ENCODE data around the gene COPS7B. TPM values are rescaled to one million over a fixed set of nuclear protein-coding genes. Genes with fewer than 3 reads are reported as not detected.

COPS7B gene
- total and polyA plus RNA-seq, 2 experiments from 2014 or later = 15.9 to 30.8 TPM

DNA sequence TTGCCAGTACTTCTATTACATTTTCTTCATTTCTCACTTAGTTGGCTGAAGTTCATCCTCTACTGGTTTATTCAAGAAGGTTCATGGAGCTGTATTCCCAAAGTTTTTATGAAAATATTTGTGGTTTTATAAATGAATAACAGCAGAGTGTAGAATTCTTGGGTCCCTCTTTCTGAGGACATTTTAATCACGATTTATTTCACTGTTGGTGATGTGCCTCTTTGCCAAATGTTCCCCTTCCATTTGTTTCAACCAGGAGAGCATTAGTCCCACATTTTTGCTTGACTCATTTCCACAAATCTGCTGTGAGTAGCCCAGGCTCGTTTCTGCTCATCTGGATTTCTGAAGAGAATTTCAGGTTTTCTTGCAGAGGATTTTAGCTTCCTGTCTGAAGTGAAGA, 20.8 kb downstream of the COPS7B start:
- Histone ChIP-seq H3K4me2 (no peak overlapping the region), H3K36me3 (replicated peaks; ENCODE audit: insufficient read depth, low read depth) (no peaks in the 10 kb centered on the region), H3K27me3 (no peaks in the 10 kb centered on the region), H3K9me3 (ENCODE audit: low read depth) (no peaks in the 10 kb centered on the region), H3K27ac (no peak overlapping the region), H3K4me1 (ENCODE audit: insufficient read depth) (no peaks in the 10 kb centered on the region), H3K9me2 (replicated peaks; ENCODE audit: insufficient read depth) (no peaks in the 10 kb centered on the region), H2AFZ (no peak overlapping the region), H4K20me1 (ENCODE audit: insufficient read depth, poor library complexity, severe bottlenecking) (no peaks in the 10 kb centered on the region), H3K79me2 (no peaks in the 10 kb centered on the region), H3K4me3 (no peak overlapping the region)
- TF ChIP-seq EZH2 (IDR thresholded peaks at IDR 0.05; ENCODE audit: borderline replicate concordance) (no peak), EZH2phosphoT487 (IDR thresholded peaks at IDR 0.05; ENCODE audit: low read depth, severe bottlenecking, unreplicated experiment) (no peak)
- TF ChIP-seq, protein P1, sequence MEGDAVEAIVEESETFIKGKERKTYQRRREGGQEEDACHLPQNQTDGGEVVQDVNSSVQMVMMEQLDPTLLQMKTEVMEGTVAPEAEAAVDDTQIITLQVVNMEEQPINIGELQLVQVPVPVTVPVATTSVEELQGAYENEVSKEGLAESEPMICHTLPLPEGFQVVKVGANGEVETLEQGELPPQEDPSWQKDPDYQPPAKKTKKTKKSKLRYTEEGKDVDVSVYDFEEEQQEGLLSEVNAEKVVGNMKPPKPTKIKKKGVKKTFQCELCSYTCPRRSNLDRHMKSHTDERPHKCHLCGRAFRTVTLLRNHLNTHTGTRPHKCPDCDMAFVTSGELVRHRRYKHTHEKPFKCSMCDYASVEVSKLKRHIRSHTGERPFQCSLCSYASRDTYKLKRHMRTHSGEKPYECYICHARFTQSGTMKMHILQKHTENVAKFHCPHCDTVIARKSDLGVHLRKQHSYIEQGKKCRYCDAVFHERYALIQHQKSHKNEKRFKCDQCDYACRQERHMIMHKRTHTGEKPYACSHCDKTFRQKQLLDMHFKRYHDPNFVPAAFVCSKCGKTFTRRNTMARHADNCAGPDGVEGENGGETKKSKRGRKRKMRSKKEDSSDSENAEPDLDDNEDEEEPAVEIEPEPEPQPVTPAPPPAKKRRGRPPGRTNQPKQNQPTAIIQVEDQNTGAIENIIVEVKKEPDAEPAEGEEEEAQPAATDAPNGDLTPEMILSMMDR (IDR thresholded peaks at IDR 0.05; ENCODE audit: poor library complexity) = no peak
- WGBS (ENCODE audit: low lambda C conversion rate, missing lambda C conversion rate) = 95% methylated on average over 2 of the region's 2 CpGs
- DNase-seq (ENCODE audit: low spot score) = no peak

DNA sequence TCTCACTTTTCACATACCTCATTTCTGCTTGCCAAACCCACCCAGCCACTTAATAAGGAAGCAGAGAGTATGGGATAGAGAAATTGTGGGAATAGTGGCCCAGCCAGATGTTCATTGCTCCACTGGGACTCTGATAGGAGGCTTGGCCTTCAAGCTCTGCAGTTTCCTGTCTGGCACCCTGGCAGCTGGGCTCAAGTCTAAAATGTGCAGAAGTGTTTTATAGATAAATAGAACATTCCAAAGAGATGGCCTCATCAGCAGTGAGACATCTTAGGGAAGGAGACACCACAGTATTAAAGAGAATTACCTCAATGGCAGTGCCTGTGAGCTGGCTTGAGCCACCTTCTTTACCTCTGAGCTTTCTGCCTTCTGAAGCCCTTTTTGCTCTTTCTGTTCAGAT, 24.7 kb downstream of the COPS7B start:
- no peak overlapping the region for H2AFZ ChIP-seq
- H3K9me3 ChIP-seq (ENCODE audit: low read depth) = no peaks in the 10 kb centered on the region
- H3K4me3 ChIP-seq = no peak overlapping the region
- no peak overlapping the region for H3K4me2 ChIP-seq
- H3K27me3 ChIP-seq = no peaks in the 10 kb centered on the region
- no peak overlapping the region for H3K27ac ChIP-seq
- H3K9me2 ChIP-seq (replicated peaks; ENCODE audit: insufficient read depth) = no peaks in the 10 kb centered on the region
- no peaks in the 10 kb centered on the region for H3K36me3 ChIP-seq (replicated peaks; ENCODE audit: insufficient read depth, low read depth)
- no peaks in the 10 kb centered on the region for H3K4me1 ChIP-seq (ENCODE audit: insufficient read depth)
- TF ChIP-seq EZH2 (IDR thresholded peaks at IDR 0.05; ENCODE audit: borderline replicate concordance) (no peak), EZH2phosphoT487 (IDR thresholded peaks at IDR 0.05; ENCODE audit: low read depth, severe bottlenecking, unreplicated experiment) (no peak)
- TF ChIP-seq, protein P1 (IDR thresholded peaks at IDR 0.05; ENCODE audit: poor library complexity) = no peak
- peak; percentile 15 for DNase-seq (ENCODE audit: low spot score)
- H3K79me2 ChIP-seq = no peaks in the 10 kb centered on the region
- H4K20me1 ChIP-seq (ENCODE audit: insufficient read depth, poor library complexity, severe bottlenecking) = no peaks in the 10 kb centered on the region

- Histone ChIP-seq H3K27me3 (no peaks in the 10 kb centered on the region), H4K20me1 (ENCODE audit: insufficient read depth, poor library complexity, severe bottlenecking) (no peaks in the 10 kb centered on the region), H2AFZ (no peak overlapping the region), H3K4me2 (no peak overlapping the region), H3K9me2 (replicated peaks; ENCODE audit: insufficient read depth) (no peaks in the 10 kb centered on the region), H3K9me3 (ENCODE audit: low read depth) (no peaks in the 10 kb centered on the region), H3K4me1 (ENCODE audit: insufficient read depth) (no peaks in the 10 kb centered on the region), H3K4me3 (no peak overlapping the region), H3K27ac (no peak overlapping the region), H3K36me3 (replicated peaks; ENCODE audit: insufficient read depth, low read depth) (no peaks in the 10 kb centered on the region), H3K79me2 (no peaks in the 10 kb centered on the region)
- DNase-seq (ENCODE audit: low spot score) = no peak
- 82% methylated on average over 8 of the region's 8 CpGs for WGBS (ENCODE audit: low lambda C conversion rate, missing lambda C conversion rate)
- no peak for TF ChIP-seq EZH2 (IDR thresholded peaks at IDR 0.05; ENCODE audit: borderline replicate concordance)
- TF ChIP-seq, protein P1 (IDR thresholded peaks at IDR 0.05; ENCODE audit: poor library complexity) = no peak
- TF ChIP-seq EZH2phosphoT487 (IDR thresholded peaks at IDR 0.05; ENCODE audit: low read depth, severe bottlenecking, unreplicated experiment) = no peak
Observed at GRCh38 chr2:231816327-231817026, 30.2 kb downstream of the COPS7B start.

Data from hepatocyte (in vitro differentiated cells).